MV-4-11 (cell line): ENCODE results near the gene PFAS.

Experiments
- DNase-seq: peaks from one replicate; lab custom pipeline; 2025; lab: John Stamatoyannopoulos, UW

Gene PFAS

GRCh38 chr17:8268550-8269298, 19.6 kb downstream of the PFAS start:
- no peak for DNase-seq

GRCh38 chr17:8272421-8272820, 23.3 kb downstream of the PFAS start:
- no peak for DNase-seq

GRCh38 chr17:8273884-8274444, 24.9 kb downstream of the PFAS start:
- DNase-seq: no peak

- no peak for DNase-seq
Observed at GRCh38 chr17:8274816-8275215, 25.7 kb downstream of the PFAS start.

GRCh38 chr17:8275421-8276290, 26.6 kb downstream of the PFAS start:
- DNase-seq: no peak

GRCh38 chr17:8277317-8277716, 28.2 kb downstream of the PFAS start:
- DNase-seq: peak; percentile 63

GRCh38 chr17:8282345-8282744, 33.3 kb downstream of the PFAS start:
- no peak for DNase-seq

GRCh38 chr17:8283356-8283755, 34.3 kb downstream of the PFAS start:
- no peak for DNase-seq

GRCh38 chr17:8284126-8284525, 35.0 kb downstream of the PFAS start:
- DNase-seq: no peak

- peak; percentile 52 for DNase-seq
Observed at GRCh38 chr17:8285270-8286181, 36.4 kb downstream of the PFAS start.

GRCh38 chr17:8287651-8288335, 38.7 kb downstream of the PFAS start:
- DNase-seq: no peak

GRCh38 chr17:8288336-8289102, 39.4 kb downstream of the PFAS start, which contains the start of gene RANGRF:
Gene RANGRF (plus strand): TSS chr17:8288670. CDS start chr17:8288789, 119 bp downstream.
- peak; percentile 82 for DNase-seq

GRCh38 chr17:8289103-8289397, 40.0 kb downstream of the PFAS start:
- peak; percentile 53 for DNase-seq

GRCh38 chr17:8290043-8290442, 41.0 kb downstream of the PFAS start:
- no peak for DNase-seq

- peak; percentile 75 for DNase-seq
Observed at GRCh38 chr17:8292639-8293395, 43.7 kb downstream of the PFAS start.

GRCh38 chr17:8294361-8294760, 45.3 kb downstream of the PFAS start:
- no peak for DNase-seq

- no peak for DNase-seq
Observed at GRCh38 chr17:8294814-8295316, 45.8 kb downstream of the PFAS start.

GRCh38 chr17:8300226-8300625, 51.1 kb downstream of the PFAS start:
- no peak for DNase-seq

GRCh38 chr17:8300627-8301242, 51.6 kb downstream of the PFAS start:
- peak; percentile 49 for DNase-seq
